ENCODE results near the gene HMGXB4.
"Not testable (repeated sequence)": the region's sequence is repeated elsewhere in the genome, so short reads cannot be mapped to it uniquely, and the experiment has no call there.

Gene HMGXB4

GRCh38 chr22:35257321-35258190, at the start of gene HMGXB4:
TSS of gene HMGXB4 (plus strand) at chr22:35257493. CDS start at chr22:35262391, 4,898 bp downstream.
- DNase-seq (ENCODE audit: low spot score), result peak; percentile 99

GRCh38 chr22:35208003-35208402, 49.3 kb upstream of the HMGXB4 start:
- no peak for DNase-seq (ENCODE audit: low spot score)

GRCh38 chr22:35209203-35209602, 48.1 kb upstream of the HMGXB4 start:
- DNase-seq (ENCODE audit: low spot score), result no peak

GRCh38 chr22:35212009-35212408, 45.3 kb upstream of the HMGXB4 start:
- DNase-seq (ENCODE audit: low spot score), result no peak

GRCh38 chr22:35212996-35213395, 44.3 kb upstream of the HMGXB4 start:
- DNase-seq (ENCODE audit: low spot score), result no peak

- no peak for DNase-seq (ENCODE audit: low spot score)
Measured at GRCh38 chr22:35214968-35215367, 42.3 kb upstream of the HMGXB4 start.

- no peak for DNase-seq (ENCODE audit: low spot score)
Measured at GRCh38 chr22:35215993-35216392, 41.3 kb upstream of the HMGXB4 start.

- no peak for DNase-seq (ENCODE audit: low spot score)
Measured at GRCh38 chr22:35217527-35217926, 39.8 kb upstream of the HMGXB4 start.

GRCh38 chr22:35218079-35218478, 39.2 kb upstream of the HMGXB4 start:
- no peak for DNase-seq (ENCODE audit: low spot score)

GRCh38 chr22:35219012-35219411, 38.3 kb upstream of the HMGXB4 start:
- peak; percentile 63 for DNase-seq (ENCODE audit: low spot score)

- no peak for DNase-seq (ENCODE audit: low spot score)
Measured at GRCh38 chr22:35220221-35220620, 37.1 kb upstream of the HMGXB4 start.

GRCh38 chr22:35225010-35225409, 32.3 kb upstream of the HMGXB4 start:
- no peak for DNase-seq (ENCODE audit: low spot score)

GRCh38 chr22:35226958-35227647, 30.2 kb upstream of the HMGXB4 start:
- DNase-seq (ENCODE audit: low spot score), result no peak

GRCh38 chr22:35229865-35230264, 27.4 kb upstream of the HMGXB4 start:
- DNase-seq (ENCODE audit: low spot score), result no peak

GRCh38 chr22:35230417-35230816, 26.9 kb upstream of the HMGXB4 start:
- no peak for DNase-seq (ENCODE audit: low spot score)

- no peak for DNase-seq (ENCODE audit: low spot score)
Measured at GRCh38 chr22:35230839-35231584, 26.3 kb upstream of the HMGXB4 start.

- DNase-seq (ENCODE audit: low spot score), result peak; percentile 77
Measured at GRCh38 chr22:35231585-35232084, 25.7 kb upstream of the HMGXB4 start.

- not testable (repeated sequence) for DNase-seq (ENCODE audit: low spot score)
Measured at GRCh38 chr22:35238749-35239148, 18.5 kb upstream of the HMGXB4 start.

GRCh38 chr22:35244507-35244906, 12.8 kb upstream of the HMGXB4 start:
- not testable (repeated sequence) for DNase-seq (ENCODE audit: low spot score)

- DNase-seq (ENCODE audit: low spot score), result no peak
Measured at GRCh38 chr22:35250156-35250555, 7.1 kb upstream of the HMGXB4 start.

GRCh38 chr22:35253946-35254345, 3.3 kb upstream of the HMGXB4 start:
- no peak for DNase-seq (ENCODE audit: low spot score)

- DNase-seq (ENCODE audit: low spot score), result no peak
Measured at GRCh38 chr22:35257002-35257320, 332 bp upstream of the HMGXB4 start.

Data from AG20443 (cell line).